A549 (cell line): Measurements from ENCODE around the gene DELE1. TPM values are rescaled to one million over a fixed set of nuclear protein-coding genes. Genes with fewer than 3 reads are reported as not detected.

Source experiments
- ATAC-seq, 2 experiments: fragments of 200-7000 bp in 1 of 2; fragments of >200 bp in 1 of 2; cut with Nextera tagmentation in 1 of 2; cut with Tn5 transposase in 1 of 2; 3 replicates each; pipeline versions ENCODE4 v1.8.0 to v1.9.1; 2018 to 2020; ENCODE audit warnings: mild to moderate bottlenecking in 1 of 2, moderate library complexity in 1 of 2
- CTCF ChIA-PET: fragments of 300-600 bp; sonication (Branson Sonifier 250); formaldehyde crosslinking; extraction: SDS; loops from one replicate; lab custom pipeline; 2021; ENCODE audit warnings: antibody characterized with exemption, inconsistent platforms; lab: Yijun Ruan, JAX
- POLR2A ChIA-PET: fragments of 350-600 bp; formaldehyde crosslinking; extraction: SDS; loops from one replicate; lab custom pipeline; 2021; ENCODE audit warnings: antibody characterized with exemption, inconsistent platforms; lab: Yijun Ruan, JAX
- DNase-seq, 2 experiments: peaks; one replicate each; pipeline versions ENCODE4 v3.0.0 to v3.0.0-alpha.2; 2011 to 2016; ENCODE audit warnings: low read depth in 1 of 2, low spot score in 1 of 2
- FAIRE-seq: peaks from 2 replicates; lab custom pipeline; 2011; peaks lifted over from hg19 to GRCh38; lab: Jason Lieb, UNC
- H3K27ac ChIP-seq, 2 experiments: fragments of >200 bp; sonication (Bioruptor Twin); formaldehyde crosslinking; 3 replicates each; pipeline ENCODE4 v1.5.1; 2016 to 2017
- H3K4me1 ChIP-seq: fragments of >200 bp; sonication (Bioruptor Twin); formaldehyde crosslinking; 3 replicates; pipeline ENCODE4 v1.6.1; 2016
- H3K4me2 ChIP-seq: fragments of >200 bp; sonication (Bioruptor Twin); formaldehyde crosslinking; 3 replicates; pipeline ENCODE4 v1.6.1; 2016
- H3K4me3 ChIP-seq: fragments of >200 bp; sonication (Bioruptor Twin); formaldehyde crosslinking; 3 replicates; pipeline ENCODE4 v1.5.1; 2016
- H3K9me3 ChIP-seq: fragments of >200 bp; sonication (Bioruptor Twin); formaldehyde crosslinking; 3 replicates; pipeline ENCODE4 v1.6.1; 2016
- EP300 ChIP-seq, 2 experiments: fragments of >200 bp; sonication (Bioruptor Twin); formaldehyde crosslinking; IDR thresholded peaks; 2 replicates in 1 of 2; 3 replicates in 1 of 2; pipeline ENCODE4 v1.6.1; 2016 to 2017
- FOXS1 ChIP-seq: fragments of 250-450 bp; sonication (Bioruptor Pico); IDR thresholded peaks from 2 replicates; pipeline ENCODE4 v1.5.0; 2020; ENCODE audit warnings: mild to moderate bottlenecking, moderate library complexity
- KDM1A ChIP-seq: fragments of 200-600 bp; sonication (generic); IDR thresholded peaks from 2 replicates; pipeline ENCODE4 v1.6.1; 2016; ENCODE audit warnings: low read depth, mild to moderate bottlenecking
- MYC ChIP-seq: IDR thresholded peaks from 2 replicates; pipeline ENCODE4 v1.6.1; 2012; ENCODE audit warnings: mild to moderate bottlenecking, inconsistent platforms, low read length, improper control_type of control experiment, borderline replicate concordance
- NFE2L2 ChIP-seq: fragments of 150-350 bp; conservative IDR thresholded peaks from 2 replicates; pipeline ENCODE4 v1.6.1; 2014; ENCODE audit warnings: low read length
- POLR2A ChIP-seq: IDR thresholded peaks from 2 replicates; pipeline ENCODE4 v1.6.1; 2012; ENCODE audit warnings: mild to moderate bottlenecking, low read length
- POLR2AphosphoS2 ChIP-seq: conservative IDR thresholded peaks from 2 replicates; pipeline ENCODE4 v1.6.1; 2012; ENCODE audit warnings: low read length, improper control_type of control experiment, inconsistent platforms
- RAD21 ChIP-seq, 2 experiments: fragments of >200 bp in 1 of 2; sonication (Bioruptor Twin) in 1 of 2; formaldehyde crosslinking in 1 of 2; IDR thresholded peaks in 1 of 2; conservative IDR thresholded peaks in 1 of 2; 2 replicates in 1 of 2; 3 replicates in 1 of 2; pipeline ENCODE4 v1.6.1; 2012 to 2018; ENCODE audit warnings: inconsistent platforms in 1 of 2
- RNF2 ChIP-seq: fragments of 200-600 bp; sonication (generic); IDR thresholded peaks from 2 replicates; pipeline ENCODE4 v1.6.1; 2016; ENCODE audit warnings: low read depth, mild to moderate bottlenecking, antibody characterized with exemption, moderate library complexity, borderline replicate concordance
- WGBS: methylation state at CpG from one replicate; pipeline ENCODE4 v1.1.6; 2017; ENCODE audit errors: missing lambda C conversion rate; 5-methylcytosine and 5-hydroxymethylcytosine counted together
- polyA plus RNA-seq, 4 experiments: library from polyadenylated mRNA; depleted of rRNA in 3 of 4; stranded (reverse); fragments of >200 nt; fragmentation: RNase III in 1 of 4; extraction: RNeasy Plus Mini Kit Qiagen cat#74134 plus additional on column Dnase treatment in 1 of 4; gene quantifications; 2 replicates in 3 of 4; 3 replicates in 1 of 4; pipeline ENCODE4 v1.2.3, GENCODE V29; 2011 to 2017
- TF ChIP-seq, protein P1 (sequence below): IDR thresholded peaks from 2 replicates; pipeline ENCODE4 v1.6.1; 2012; ENCODE audit warnings: low read depth, borderline replicate concordance
- TF ChIP-seq, protein P2 (sequence below): fragments of >200 bp; sonication (Bioruptor Twin); formaldehyde crosslinking; IDR thresholded peaks from 2 replicates; pipeline ENCODE4 v1.6.1; 2016
- TF ChIP-seq, protein P3 (sequence below): IDR thresholded peaks from 2 replicates; pipeline ENCODE4 v1.6.1; 2012
- TF ChIP-seq, protein P4 (sequence below): fragments of >200 bp; sonication (Bioruptor Twin); formaldehyde crosslinking; IDR thresholded peaks from 3 replicates; pipeline ENCODE4 v1.6.1; 2016
- TF ChIP-seq, protein P5 (sequence below): IDR thresholded peaks from 2 replicates; pipeline ENCODE4 v1.6.1; 2012
- TF ChIP-seq, protein P6 (sequence below): fragments of >200 bp; sonication (Bioruptor Twin); formaldehyde crosslinking; IDR thresholded peaks from 3 replicates; pipeline ENCODE4 v1.5.1; 2016
- TF ChIP-seq, protein P7 (sequence below): fragments of 150-350 bp; IDR thresholded peaks from 2 replicates; pipeline ENCODE4 v1.6.1; 2014; ENCODE audit warnings: low read depth, mild to moderate bottlenecking, low read length

Gene DELE1
- polyA plus RNA-seq, 2 of the 4 experiments (the other 2 are of a cell fraction) = 41.2 to 60.1 TPM

DNA sequence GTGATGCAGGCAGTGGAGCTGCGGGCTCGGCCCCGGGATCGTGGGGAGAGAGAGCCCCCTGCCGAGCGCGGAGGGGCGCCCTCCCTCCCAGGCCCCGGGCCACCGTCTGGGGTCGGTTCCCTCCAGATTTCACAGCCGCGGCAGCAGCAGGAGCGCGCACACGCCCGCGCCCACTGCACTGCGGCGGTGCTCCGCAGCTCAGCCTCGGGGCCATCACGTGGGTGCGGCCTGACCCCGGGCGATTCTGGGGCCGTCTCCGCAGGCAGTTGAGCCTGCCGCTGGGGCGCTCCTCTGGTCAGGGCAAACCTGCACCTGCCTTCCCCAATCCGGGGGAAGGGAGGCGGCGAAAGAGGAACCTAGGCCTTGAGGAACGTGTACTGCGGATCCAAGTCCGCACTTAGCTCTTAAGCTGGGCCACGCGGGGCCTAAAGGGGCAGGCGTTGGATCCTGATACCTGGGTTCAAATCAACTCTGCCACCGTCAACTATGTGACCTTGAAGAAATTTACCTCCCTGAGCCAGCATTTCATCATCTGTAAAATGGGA, 9.4 kb upstream of the DELE1 start:
- FAIRE-seq = no peak

DNA sequence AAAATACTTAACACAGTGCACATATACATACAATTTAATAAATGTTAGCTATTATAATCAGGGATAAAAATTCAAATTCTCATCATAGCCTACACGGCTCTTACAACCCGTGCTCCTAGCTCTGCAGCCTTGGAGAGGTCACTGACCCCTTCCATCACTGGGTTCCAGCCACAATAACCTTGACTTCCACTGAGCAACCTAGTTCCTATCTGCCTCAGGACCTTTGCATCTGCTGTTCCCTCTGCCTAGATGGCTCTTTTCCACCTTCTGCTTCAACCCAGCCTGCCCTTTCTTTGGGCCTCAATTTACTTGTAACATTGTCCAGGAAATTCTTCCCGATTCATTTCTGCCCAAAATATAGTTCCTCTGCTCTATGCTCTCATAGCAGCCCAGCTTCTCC, 8.9 kb upstream of the DELE1 start:
- H3K4me1 ChIP-seq = no peaks in the 10 kb centered on the region
- H3K9me3 ChIP-seq = no peaks in the 10 kb centered on the region
- POLR2A ChIA-PET = interaction anchor here (4.0 kb wide), 1 partner anchor 9 kb away, joined by 18 read pairs; the partner anchor contains the start of gene DELE1
- CTCF ChIA-PET = interaction anchor here (0.9 to 3.5 kb wide), 8 partner anchors 9 to 798 kb away, joined by 3 to 13 read pairs (median 5); no protein-coding TSS in a partner anchor
- WGBS = 72% methylated on average over 3 of the region's 3 CpGs
- DNase-seq (no peak), FAIRE-seq (no peak)
- no peak for TF ChIP-seq EP300 (IDR thresholded peaks at IDR 0.05)
- TF ChIP-seq, protein P1, sequence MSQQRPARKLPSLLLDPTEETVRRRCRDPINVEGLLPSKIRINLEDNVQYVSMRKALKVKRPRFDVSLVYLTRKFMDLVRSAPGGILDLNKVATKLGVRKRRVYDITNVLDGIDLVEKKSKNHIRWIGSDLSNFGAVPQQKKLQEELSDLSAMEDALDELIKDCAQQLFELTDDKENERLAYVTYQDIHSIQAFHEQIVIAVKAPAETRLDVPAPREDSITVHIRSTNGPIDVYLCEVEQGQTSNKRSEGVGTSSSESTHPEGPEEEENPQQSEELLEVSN = no peak
- TF ChIP-seq, protein P2, sequence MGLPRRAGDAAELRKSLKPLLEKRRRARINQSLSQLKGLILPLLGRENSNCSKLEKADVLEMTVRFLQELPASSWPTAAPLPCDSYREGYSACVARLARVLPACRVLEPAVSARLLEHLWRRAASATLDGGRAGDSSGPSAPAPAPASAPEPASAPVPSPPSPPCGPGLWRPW = no peak
- no peak for TF ChIP-seq POLR2A
- TF ChIP-seq KDM1A = no peak
- TF ChIP-seq, protein P3, sequence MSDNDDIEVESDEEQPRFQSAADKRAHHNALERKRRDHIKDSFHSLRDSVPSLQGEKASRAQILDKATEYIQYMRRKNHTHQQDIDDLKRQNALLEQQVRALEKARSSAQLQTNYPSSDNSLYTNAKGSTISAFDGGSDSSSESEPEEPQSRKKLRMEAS = no peak
- no peak for TF ChIP-seq FOXS1 (CRISPR knock-in tag)
- no peak for TF ChIP-seq NFE2L2
- TF ChIP-seq, protein P4, sequence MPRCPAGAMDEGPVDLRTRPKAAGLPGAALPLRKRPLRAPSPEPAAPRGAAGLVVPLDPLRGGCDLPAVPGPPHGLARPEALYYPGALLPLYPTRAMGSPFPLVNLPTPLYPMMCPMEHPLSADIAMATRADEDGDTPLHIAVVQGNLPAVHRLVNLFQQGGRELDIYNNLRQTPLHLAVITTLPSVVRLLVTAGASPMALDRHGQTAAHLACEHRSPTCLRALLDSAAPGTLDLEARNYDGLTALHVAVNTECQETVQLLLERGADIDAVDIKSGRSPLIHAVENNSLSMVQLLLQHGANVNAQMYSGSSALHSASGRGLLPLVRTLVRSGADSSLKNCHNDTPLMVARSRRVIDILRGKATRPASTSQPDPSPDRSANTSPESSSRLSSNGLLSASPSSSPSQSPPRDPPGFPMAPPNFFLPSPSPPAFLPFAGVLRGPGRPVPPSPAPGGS = no peak
- TF ChIP-seq, protein P5, sequence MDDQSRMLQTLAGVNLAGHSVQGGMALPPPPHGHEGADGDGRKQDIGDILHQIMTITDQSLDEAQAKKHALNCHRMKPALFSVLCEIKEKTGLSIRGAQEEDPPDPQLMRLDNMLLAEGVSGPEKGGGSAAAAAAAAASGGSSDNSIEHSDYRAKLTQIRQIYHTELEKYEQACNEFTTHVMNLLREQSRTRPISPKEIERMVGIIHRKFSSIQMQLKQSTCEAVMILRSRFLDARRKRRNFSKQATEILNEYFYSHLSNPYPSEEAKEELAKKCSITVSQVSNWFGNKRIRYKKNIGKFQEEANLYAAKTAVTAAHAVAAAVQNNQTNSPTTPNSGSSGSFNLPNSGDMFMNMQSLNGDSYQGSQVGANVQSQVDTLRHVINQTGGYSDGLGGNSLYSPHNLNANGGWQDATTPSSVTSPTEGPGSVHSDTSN = no peak
- no peak for TF ChIP-seq RNF2
- TF ChIP-seq, protein P6, sequence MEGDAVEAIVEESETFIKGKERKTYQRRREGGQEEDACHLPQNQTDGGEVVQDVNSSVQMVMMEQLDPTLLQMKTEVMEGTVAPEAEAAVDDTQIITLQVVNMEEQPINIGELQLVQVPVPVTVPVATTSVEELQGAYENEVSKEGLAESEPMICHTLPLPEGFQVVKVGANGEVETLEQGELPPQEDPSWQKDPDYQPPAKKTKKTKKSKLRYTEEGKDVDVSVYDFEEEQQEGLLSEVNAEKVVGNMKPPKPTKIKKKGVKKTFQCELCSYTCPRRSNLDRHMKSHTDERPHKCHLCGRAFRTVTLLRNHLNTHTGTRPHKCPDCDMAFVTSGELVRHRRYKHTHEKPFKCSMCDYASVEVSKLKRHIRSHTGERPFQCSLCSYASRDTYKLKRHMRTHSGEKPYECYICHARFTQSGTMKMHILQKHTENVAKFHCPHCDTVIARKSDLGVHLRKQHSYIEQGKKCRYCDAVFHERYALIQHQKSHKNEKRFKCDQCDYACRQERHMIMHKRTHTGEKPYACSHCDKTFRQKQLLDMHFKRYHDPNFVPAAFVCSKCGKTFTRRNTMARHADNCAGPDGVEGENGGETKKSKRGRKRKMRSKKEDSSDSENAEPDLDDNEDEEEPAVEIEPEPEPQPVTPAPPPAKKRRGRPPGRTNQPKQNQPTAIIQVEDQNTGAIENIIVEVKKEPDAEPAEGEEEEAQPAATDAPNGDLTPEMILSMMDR = no peak
- TF ChIP-seq, protein P7, sequence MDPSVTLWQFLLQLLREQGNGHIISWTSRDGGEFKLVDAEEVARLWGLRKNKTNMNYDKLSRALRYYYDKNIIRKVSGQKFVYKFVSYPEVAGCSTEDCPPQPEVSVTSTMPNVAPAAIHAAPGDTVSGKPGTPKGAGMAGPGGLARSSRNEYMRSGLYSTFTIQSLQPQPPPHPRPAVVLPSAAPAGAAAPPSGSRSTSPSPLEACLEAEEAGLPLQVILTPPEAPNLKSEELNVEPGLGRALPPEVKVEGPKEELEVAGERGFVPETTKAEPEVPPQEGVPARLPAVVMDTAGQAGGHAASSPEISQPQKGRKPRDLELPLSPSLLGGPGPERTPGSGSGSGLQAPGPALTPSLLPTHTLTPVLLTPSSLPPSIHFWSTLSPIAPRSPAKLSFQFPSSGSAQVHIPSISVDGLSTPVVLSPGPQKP = no peak
- no peak for TF ChIP-seq RAD21 (conservative IDR thresholded peaks at IDR 0.05 in 1 of 2, IDR thresholded peaks at IDR 0.05 in 1 of 2)
- TF ChIP-seq, all 56 proteins: peak for 0
- Histone ChIP-seq H3K4me2 (no peak overlapping the region), H3K27ac (no peak overlapping the region), H3K4me3 (no peak overlapping the region)
- no peak for ATAC-seq

More for the DNA sequence above, 9.4 kb upstream of the DELE1 start:
- no peak overlapping the region for H3K4me2 ChIP-seq
- WGBS = 63% methylated on average over 31 of the region's 40 CpGs
- no peaks in the 10 kb centered on the region for H3K9me3 ChIP-seq
- peak in 1 of 2 experiments; percentile 58; a peak in 3 of 6 replicates for ATAC-seq
- no peak overlapping the region for H3K4me3 ChIP-seq
- DNase-seq = no peak
- ChIA-PET POLR2A (interaction anchor here (4.0 kb wide), 1 partner anchor 9 kb away, joined by 18 read pairs; the partner anchor contains the start of gene DELE1), CTCF (interaction anchor here (0.9 to 3.5 kb wide), 7 partner anchors 8 to 799 kb away, joined by 3 to 13 read pairs (median 5); no protein-coding TSS in a partner anchor)
- H3K4me1 ChIP-seq = no peaks in the 10 kb centered on the region
- TF ChIP-seq RAD21 (conservative IDR thresholded peaks at IDR 0.05 in 1 of 2, IDR thresholded peaks at IDR 0.05 in 1 of 2) (peak in 1 of 2 experiments; percentile 28; a peak in 2 of 5 replicates), RNF2 (no peak), MYC (no peak), POLR2AphosphoS2 (no peak), POLR2A (no peak)
- TF ChIP-seq, protein P3 = no peak
- no peak overlapping the region for H3K27ac ChIP-seq
